ENCODE results near the gene PHETA1.
A peak's percentile ranks its signal among the peaks of the same experiment; 100 is the strongest.

The PHETA1 gene

DNA sequence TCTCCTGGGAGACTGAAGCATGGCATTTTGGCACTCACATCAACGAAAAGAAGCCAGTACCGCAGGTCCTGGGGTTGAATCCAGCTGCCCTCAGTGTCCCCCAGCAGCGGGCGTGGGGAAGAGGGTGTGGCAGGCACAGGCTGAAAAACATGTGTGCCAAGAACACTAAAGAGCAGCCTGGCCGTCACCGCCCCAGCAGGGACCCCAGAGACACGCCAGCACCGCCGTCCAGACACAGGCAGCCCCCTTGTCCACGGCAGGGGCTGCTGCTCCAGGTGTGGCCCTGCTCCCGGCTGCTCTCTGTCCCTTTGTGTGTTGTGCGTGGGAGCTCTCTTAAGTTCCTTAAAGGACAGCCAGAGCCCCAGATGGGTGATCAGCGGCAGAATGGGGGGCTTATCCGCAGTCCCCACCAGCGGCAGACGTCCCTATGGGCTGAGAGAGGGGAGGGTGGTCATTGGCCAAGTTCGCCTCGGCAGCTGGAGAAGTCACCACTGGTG lies 556 bp downstream of the PHETA1 start:
- no peaks in the 10 kb centered on the region for H3K9me3 ChIP-seq (ENCODE audit: insufficient read depth, low read depth, low read length)
- peak overlapping the region; percentile 95 for H2AFZ ChIP-seq (ENCODE audit: low read length)
- no peak for TF ChIP-seq EZH2phosphoT487 (IDR thresholded peaks at IDR 0.05; ENCODE audit: borderline replicate concordance)
- TF ChIP-seq, protein P1, sequence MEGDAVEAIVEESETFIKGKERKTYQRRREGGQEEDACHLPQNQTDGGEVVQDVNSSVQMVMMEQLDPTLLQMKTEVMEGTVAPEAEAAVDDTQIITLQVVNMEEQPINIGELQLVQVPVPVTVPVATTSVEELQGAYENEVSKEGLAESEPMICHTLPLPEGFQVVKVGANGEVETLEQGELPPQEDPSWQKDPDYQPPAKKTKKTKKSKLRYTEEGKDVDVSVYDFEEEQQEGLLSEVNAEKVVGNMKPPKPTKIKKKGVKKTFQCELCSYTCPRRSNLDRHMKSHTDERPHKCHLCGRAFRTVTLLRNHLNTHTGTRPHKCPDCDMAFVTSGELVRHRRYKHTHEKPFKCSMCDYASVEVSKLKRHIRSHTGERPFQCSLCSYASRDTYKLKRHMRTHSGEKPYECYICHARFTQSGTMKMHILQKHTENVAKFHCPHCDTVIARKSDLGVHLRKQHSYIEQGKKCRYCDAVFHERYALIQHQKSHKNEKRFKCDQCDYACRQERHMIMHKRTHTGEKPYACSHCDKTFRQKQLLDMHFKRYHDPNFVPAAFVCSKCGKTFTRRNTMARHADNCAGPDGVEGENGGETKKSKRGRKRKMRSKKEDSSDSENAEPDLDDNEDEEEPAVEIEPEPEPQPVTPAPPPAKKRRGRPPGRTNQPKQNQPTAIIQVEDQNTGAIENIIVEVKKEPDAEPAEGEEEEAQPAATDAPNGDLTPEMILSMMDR (conservative IDR thresholded peaks at IDR 0.05; ENCODE audit: low read length) = no peak
- H3K9ac ChIP-seq (ENCODE audit: low read depth, low read length, poor library complexity, severe bottlenecking) = peak overlapping the region; percentile 65
- peak overlapping the region; percentile 79 for H3K4me2 ChIP-seq (ENCODE audit: low read depth, low read length, poor library complexity, severe bottlenecking)
- peak overlapping the region; percentile 74 for H3K4me3 ChIP-seq (ENCODE audit: low read length, poor library complexity, severe bottlenecking)
- H3K36me3 ChIP-seq (ENCODE audit: insufficient read depth, low read length) = no peaks in the 10 kb centered on the region
- H3K27me3 ChIP-seq (ENCODE audit: insufficient read depth, low read length, poor library complexity, severe bottlenecking) = no peaks in the 10 kb centered on the region
- H3K9me2 ChIP-seq (replicated peaks; ENCODE audit: low read depth, low read length) = no peaks in the 10 kb centered on the region
- H3K79me2 ChIP-seq (ENCODE audit: insufficient read depth, low read length) = no peaks in the 10 kb centered on the region; the same call in 1 of the 2 replicates
- H4K20me1 ChIP-seq (ENCODE audit: insufficient read depth, low read length, poor library complexity, severe bottlenecking) = no peaks in the 10 kb centered on the region
- H3K4me1 ChIP-seq (ENCODE audit: insufficient read depth, low read length, poor library complexity, severe bottlenecking) = peaks cover 12% of the 10 kb centered on the region
- no peaks in the 10 kb centered on the region for H3F3A ChIP-seq (ENCODE audit: low read depth)

DNA sequence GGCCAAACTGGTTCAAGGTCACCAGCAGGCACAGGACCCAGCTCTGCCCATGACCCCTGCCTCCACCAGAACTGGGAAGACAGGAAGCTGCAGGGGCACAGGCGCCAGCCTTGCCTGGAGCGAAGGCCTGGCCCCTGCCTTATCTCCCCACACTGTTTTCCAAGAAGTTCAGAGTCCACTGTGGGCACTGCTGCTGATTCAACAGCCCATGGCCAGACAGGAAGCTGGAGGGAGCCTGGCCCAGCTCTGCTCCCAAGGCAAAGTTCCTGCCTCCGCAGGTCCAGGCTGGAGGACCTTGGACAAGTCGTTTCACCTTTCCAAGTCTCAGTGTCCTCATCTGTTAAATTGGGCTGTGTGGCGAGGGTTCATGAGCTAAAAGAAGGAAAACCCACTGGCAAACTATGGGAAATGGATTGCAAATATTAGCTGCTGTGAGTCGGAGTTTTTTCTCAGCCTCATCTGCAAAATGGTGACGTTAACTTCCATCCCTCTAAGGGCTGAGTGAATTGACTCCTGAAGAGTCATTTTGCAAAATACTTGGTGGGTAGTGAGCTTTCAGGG lies 1.2 kb downstream of the PHETA1 start:
- no peaks in the 10 kb centered on the region for H3K9me3 ChIP-seq (ENCODE audit: insufficient read depth, low read depth, low read length)
- H4K20me1 ChIP-seq (ENCODE audit: insufficient read depth, low read length, poor library complexity, severe bottlenecking) = no peaks in the 10 kb centered on the region
- TF ChIP-seq EZH2phosphoT487 (IDR thresholded peaks at IDR 0.05; ENCODE audit: borderline replicate concordance) = no peak
- TF ChIP-seq, protein P1 (conservative IDR thresholded peaks at IDR 0.05; ENCODE audit: low read length) = no peak
- H3K27me3 ChIP-seq (ENCODE audit: insufficient read depth, low read length, poor library complexity, severe bottlenecking) = no peaks in the 10 kb centered on the region
- no peaks in the 10 kb centered on the region; the same call in 1 of the 2 replicates for H3K79me2 ChIP-seq (ENCODE audit: insufficient read depth, low read length)
- H3K4me3 ChIP-seq (ENCODE audit: low read length, poor library complexity, severe bottlenecking) = peak overlapping the region; percentile 74
- H3K9me2 ChIP-seq (replicated peaks; ENCODE audit: low read depth, low read length) = no peaks in the 10 kb centered on the region
- no peaks in the 10 kb centered on the region for H3K36me3 ChIP-seq (ENCODE audit: insufficient read depth, low read length)
- no peak overlapping the region for H2AFZ ChIP-seq (ENCODE audit: low read length)
- H3K4me2 ChIP-seq (ENCODE audit: low read depth, low read length, poor library complexity, severe bottlenecking) = peak overlapping the region; percentile 79
- peaks cover 12% of the 10 kb centered on the region for H3K4me1 ChIP-seq (ENCODE audit: insufficient read depth, low read length, poor library complexity, severe bottlenecking)
- H3K9ac ChIP-seq (ENCODE audit: low read depth, low read length, poor library complexity, severe bottlenecking) = peak overlapping the region; percentile 65
- no peaks in the 10 kb centered on the region for H3F3A ChIP-seq (ENCODE audit: low read depth)

DNA sequence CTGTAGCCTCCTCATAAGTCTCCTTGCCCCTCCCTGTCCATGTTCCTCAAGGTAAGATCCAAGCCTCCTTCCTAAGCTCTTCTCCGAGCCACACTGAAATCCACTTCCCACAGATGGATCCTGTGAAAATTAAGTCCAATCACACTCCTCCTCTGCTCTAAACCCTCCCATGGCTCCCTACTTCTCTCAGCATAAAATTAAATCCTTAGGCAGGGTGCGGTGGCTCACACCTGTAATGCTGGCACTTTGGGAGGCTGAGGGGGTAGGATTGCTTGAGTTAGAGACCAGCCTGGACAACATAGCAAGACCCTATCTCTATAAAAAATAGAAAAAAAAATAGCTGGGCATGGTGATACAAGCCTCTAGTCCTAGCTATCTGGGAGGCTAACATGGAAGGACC lies 2.3 kb downstream of the PHETA1 start:
- no peak overlapping the region for H2AFZ ChIP-seq (ENCODE audit: low read length)
- H3K27me3 ChIP-seq (ENCODE audit: insufficient read depth, low read length, poor library complexity, severe bottlenecking) = no peaks in the 10 kb centered on the region
- no peaks in the 10 kb centered on the region for H3F3A ChIP-seq (ENCODE audit: low read depth)
- no peaks in the 10 kb centered on the region for H3K9me2 ChIP-seq (replicated peaks; ENCODE audit: low read depth, low read length)
- no peaks in the 10 kb centered on the region for H3K36me3 ChIP-seq (ENCODE audit: insufficient read depth, low read length)
- H3K4me1 ChIP-seq (ENCODE audit: insufficient read depth, low read length, poor library complexity, severe bottlenecking) = peaks cover 12% of the 10 kb centered on the region
- no peaks in the 10 kb centered on the region; the same call in 1 of the 2 replicates for H3K79me2 ChIP-seq (ENCODE audit: insufficient read depth, low read length)
- no peak overlapping the region for H3K9ac ChIP-seq (ENCODE audit: low read depth, low read length, poor library complexity, severe bottlenecking)
- H3K4me3 ChIP-seq (ENCODE audit: low read length, poor library complexity, severe bottlenecking) = no peak overlapping the region
- peak overlapping the region; percentile 79 for H3K4me2 ChIP-seq (ENCODE audit: low read depth, low read length, poor library complexity, severe bottlenecking)
- H4K20me1 ChIP-seq (ENCODE audit: insufficient read depth, low read length, poor library complexity, severe bottlenecking) = no peaks in the 10 kb centered on the region
- H3K9me3 ChIP-seq (ENCODE audit: insufficient read depth, low read depth, low read length) = no peaks in the 10 kb centered on the region
- TF ChIP-seq, protein P1 (conservative IDR thresholded peaks at IDR 0.05; ENCODE audit: low read length) = no peak
- no peak for TF ChIP-seq EZH2phosphoT487 (IDR thresholded peaks at IDR 0.05; ENCODE audit: borderline replicate concordance)

All from Loucy (cell line).